SK-MEL-5 (cell line): Measurements from ENCODE around the gene GNAL. TPM values are rescaled to one million over a fixed set of nuclear protein-coding genes. Genes with fewer than 3 reads are reported as not detected.
"Not testable (repeated sequence)": the region's sequence is repeated elsewhere in the genome, so short reads cannot be mapped to it uniquely, and the experiment has no call there.

ENCODE experiments used
- DNase-seq: peaks from one replicate; pipeline ENCODE4 v3.0.0-alpha.2; 2016; ENCODE audit warnings: low read depth, low spot score
- in situ Hi-C: cut with HindIII; loops from 2 replicates; pipeline ENCODE4 v1.10.0; 2016; ENCODE audit warnings: low sequenced_read_pairs, high pct_unique_total_duplicates, low pct_unique_long_range_greater_than_20kb
- total RNA-seq: library from RNA; depleted of rRNA; stranded (reverse); fragments of >200 nt; shearing (Covaris generic); gene quantifications from 2 replicates; pipeline ENCODE4 v1.2.3, GENCODE V29; 2014

GNAL gene
- total RNA-seq, 1 experiment from 2014 or later, result 18.8 TPM

- in situ Hi-C loops, result no loop called here
- DNase-seq, result no peak
Observed at GRCh38 chr18:11666176-11666575, 22.9 kb upstream of the GNAL start.

- DNase-seq, result no peak
- in situ Hi-C loops, result no loop called here
Observed at GRCh38 chr18:11666831-11667230, 22.2 kb upstream of the GNAL start.

- in situ Hi-C loops, result no loop called here
Observed at GRCh38 chr18:11667578-11667977, 21.5 kb upstream of the GNAL start.

GRCh38 chr18:11668441-11669169 is 20.5 kb upstream of the GNAL start:
- DNase-seq, result no peak
- in situ Hi-C loops, result no loop called here

More at GRCh38 chr18:11667578-11667977, 21.5 kb upstream of the GNAL start:
- no peak for DNase-seq

- in situ Hi-C loops, result no loop called here
- no peak for DNase-seq
Observed at GRCh38 chr18:11669271-11669947, 19.7 kb upstream of the GNAL start.

- in situ Hi-C loops, result no loop called here
Observed at GRCh38 chr18:11669948-11670275, 19.2 kb upstream of the GNAL start.

GRCh38 chr18:11671156-11671555 is 17.9 kb upstream of the GNAL start:
- no peak for DNase-seq
- in situ Hi-C loops, result no loop called here

More at GRCh38 chr18:11669948-11670275, 19.2 kb upstream of the GNAL start:
- DNase-seq, result no peak

- in situ Hi-C loops, result no loop called here
- DNase-seq, result no peak
Observed at GRCh38 chr18:11672198-11672597, 16.9 kb upstream of the GNAL start.

- in situ Hi-C loops, result no loop called here
- no peak for DNase-seq
Observed at GRCh38 chr18:11672846-11673454, 16.1 kb upstream of the GNAL start.

GRCh38 chr18:11673560-11673959 is 15.5 kb upstream of the GNAL start:
- in situ Hi-C loops, result no loop called here

GRCh38 chr18:11674119-11674518 is 14.9 kb upstream of the GNAL start:
- in situ Hi-C loops, result no loop called here
- DNase-seq, result no peak

More at GRCh38 chr18:11673560-11673959, 15.5 kb upstream of the GNAL start:
- no peak for DNase-seq

- no peak for DNase-seq
- in situ Hi-C loops, result no loop called here
Observed at GRCh38 chr18:11676386-11676785, 12.7 kb upstream of the GNAL start.

GRCh38 chr18:11676867-11677266 is 12.2 kb upstream of the GNAL start:
- in situ Hi-C loops, result no loop called here
- peak; percentile 42 for DNase-seq

GRCh38 chr18:11678211-11678610 is 10.9 kb upstream of the GNAL start:
- in situ Hi-C loops, result no loop called here
- DNase-seq, result no peak

GRCh38 chr18:11689669-11690565 is 853 bp downstream of the GNAL start:
- in situ Hi-C loops, result no loop called here
- DNase-seq, result peak; percentile 29

- in situ Hi-C loops, DNase-seq: not testable (repeated sequence)
Observed at GRCh38 chr18:11690660-11691059, 1.6 kb downstream of the GNAL start.

GRCh38 chr18:11695736-11696135 is 6.7 kb downstream of the GNAL start:
- in situ Hi-C loops, result no loop called here
- no peak for DNase-seq

- in situ Hi-C loops, result no loop called here
- DNase-seq, result no peak
Observed at GRCh38 chr18:11696451-11696850, 7.4 kb downstream of the GNAL start.
